Measurements from ENCODE around the gene USP34.
"Not testable (repeated sequence)": the region's sequence is repeated elsewhere in the genome, so short reads cannot be mapped to it uniquely, and the experiment has no call there.

USP34 gene, protein sequence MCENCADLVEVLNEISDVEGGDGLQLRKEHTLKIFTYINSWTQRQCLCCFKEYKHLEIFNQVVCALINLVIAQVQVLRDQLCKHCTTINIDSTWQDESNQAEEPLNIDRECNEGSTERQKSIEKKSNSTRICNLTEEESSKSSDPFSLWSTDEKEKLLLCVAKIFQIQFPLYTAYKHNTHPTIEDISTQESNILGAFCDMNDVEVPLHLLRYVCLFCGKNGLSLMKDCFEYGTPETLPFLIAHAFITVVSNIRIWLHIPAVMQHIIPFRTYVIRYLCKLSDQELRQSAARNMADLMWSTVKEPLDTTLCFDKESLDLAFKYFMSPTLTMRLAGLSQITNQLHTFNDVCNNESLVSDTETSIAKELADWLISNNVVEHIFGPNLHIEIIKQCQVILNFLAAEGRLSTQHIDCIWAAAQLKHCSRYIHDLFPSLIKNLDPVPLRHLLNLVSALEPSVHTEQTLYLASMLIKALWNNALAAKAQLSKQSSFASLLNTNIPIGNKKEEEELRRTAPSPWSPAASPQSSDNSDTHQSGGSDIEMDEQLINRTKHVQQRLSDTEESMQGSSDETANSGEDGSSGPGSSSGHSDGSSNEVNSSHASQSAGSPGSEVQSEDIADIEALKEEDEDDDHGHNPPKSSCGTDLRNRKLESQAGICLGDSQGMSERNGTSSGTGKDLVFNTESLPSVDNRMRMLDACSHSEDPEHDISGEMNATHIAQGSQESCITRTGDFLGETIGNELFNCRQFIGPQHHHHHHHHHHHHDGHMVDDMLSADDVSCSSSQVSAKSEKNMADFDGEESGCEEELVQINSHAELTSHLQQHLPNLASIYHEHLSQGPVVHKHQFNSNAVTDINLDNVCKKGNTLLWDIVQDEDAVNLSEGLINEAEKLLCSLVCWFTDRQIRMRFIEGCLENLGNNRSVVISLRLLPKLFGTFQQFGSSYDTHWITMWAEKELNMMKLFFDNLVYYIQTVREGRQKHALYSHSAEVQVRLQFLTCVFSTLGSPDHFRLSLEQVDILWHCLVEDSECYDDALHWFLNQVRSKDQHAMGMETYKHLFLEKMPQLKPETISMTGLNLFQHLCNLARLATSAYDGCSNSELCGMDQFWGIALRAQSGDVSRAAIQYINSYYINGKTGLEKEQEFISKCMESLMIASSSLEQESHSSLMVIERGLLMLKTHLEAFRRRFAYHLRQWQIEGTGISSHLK (N-terminal part only)

DNA sequence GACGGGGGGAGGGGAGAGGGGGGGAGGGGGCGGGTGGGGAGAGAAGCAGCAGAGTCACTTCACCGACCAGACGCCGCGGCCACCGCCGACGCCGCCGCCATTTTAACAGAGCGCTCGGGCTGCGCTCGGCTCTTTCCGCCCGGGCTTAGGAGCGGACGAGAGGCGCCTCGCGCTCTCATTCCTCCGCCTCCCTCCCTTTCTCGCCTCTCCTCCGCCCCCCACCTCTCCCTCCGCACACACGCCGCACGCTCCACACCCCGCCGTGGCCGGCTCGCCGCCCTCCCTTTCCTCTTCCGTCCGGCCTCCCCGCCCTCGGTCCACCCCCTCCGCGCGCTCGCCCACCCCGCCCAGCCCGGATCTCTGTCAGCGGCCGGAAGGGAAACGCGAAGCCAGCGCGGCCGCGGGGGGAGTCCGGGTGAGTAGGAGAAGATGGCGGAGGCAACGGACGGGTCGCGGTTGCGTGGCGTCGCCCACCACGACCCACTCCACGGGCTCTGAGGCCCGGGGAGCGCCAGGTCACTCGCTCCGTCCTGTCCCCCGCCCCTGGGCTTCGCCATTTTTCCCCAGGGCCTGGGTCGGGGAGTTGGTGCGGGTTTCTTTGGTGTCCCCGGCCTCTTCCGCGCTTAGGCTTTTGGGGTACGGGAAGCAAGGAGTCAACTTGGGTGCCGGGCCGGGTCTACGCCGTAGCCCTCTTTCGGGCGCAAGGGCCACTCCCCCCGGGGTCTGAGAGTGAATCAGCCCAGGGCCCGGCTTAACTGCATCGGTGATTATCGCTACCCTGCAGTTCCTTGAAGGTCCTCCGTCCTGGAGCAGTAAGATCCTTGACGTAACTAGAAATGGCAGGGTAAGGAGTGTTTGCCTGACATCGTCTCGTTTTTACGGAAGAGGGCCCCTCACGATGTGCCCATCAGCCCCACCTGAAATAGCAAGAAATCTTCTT is at the start of gene USP34:
USP34 (minus strand) TSS at position 123 of the 940 bp plus-strand sequence. CDS start 395 bp downstream, outside the sequence.
- DNase-seq (ENCODE audit: insufficient read length, low spot score) (peak; percentile 88), FAIRE-seq (no peak)
- peak; percentile 85 for TF ChIP-seq POLR2A (IDR thresholded peaks at IDR 0.05; ENCODE audit: low read depth, low read length)

DNA sequence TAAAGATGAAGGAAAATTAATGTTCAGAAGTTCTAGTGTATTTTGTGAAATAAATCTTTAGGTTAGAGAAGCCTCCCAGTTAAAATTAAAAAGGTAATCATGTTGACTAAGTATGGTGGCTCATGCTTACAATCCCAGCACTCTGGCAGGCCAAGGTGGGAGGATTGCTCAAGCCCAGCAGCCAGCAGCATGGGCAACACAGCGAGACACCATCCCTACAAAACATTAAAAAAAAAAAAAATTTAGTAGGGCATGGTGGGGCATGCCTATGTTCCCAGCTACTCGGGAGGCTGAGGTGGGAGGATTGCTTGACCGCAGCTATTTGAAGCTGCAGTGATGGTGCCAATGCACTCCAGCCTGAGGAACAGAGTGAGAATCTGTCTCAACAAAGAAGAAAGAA is 49.4 kb upstream of the USP34 start:
- FAIRE-seq (no peak), DNase-seq (ENCODE audit: insufficient read length, low spot score) (no peak)
- no peak for TF ChIP-seq POLR2A (IDR thresholded peaks at IDR 0.05; ENCODE audit: low read depth, low read length)

DNA sequence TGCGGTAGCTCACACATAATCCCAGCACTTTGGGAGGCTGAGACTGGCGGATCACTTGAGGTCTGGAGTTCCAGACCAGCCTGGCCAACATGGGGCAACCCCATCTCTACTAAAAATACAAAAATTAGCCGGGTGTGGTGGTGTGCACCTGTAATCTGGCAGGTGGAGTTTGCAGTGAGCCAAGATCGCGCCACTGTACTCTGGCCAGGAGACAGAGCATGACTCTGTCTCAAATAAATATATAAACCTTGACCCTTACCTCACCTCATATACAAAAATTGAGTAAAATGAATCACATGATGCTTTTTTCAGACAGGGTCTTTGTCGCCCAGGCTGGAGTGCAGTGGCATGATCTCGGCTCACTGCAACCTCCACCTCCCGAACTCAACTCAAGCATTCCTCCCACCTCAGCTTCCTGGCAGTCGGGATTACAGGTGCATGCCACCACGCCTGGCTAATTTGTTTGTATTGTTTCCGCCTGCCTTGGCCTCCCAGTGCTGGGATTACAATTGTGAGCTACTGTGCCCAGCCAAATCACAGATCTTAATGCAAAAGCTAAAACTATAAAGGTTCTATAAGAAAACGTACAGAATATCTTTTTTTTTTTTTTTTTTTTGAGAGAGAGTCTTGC is 42.0 kb upstream of the USP34 start:
- DNase-seq (ENCODE audit: insufficient read length, low spot score), result no peak
- FAIRE-seq, result no peak
- TF ChIP-seq POLR2A (IDR thresholded peaks at IDR 0.05; ENCODE audit: low read depth, low read length), result no peak

DNA sequence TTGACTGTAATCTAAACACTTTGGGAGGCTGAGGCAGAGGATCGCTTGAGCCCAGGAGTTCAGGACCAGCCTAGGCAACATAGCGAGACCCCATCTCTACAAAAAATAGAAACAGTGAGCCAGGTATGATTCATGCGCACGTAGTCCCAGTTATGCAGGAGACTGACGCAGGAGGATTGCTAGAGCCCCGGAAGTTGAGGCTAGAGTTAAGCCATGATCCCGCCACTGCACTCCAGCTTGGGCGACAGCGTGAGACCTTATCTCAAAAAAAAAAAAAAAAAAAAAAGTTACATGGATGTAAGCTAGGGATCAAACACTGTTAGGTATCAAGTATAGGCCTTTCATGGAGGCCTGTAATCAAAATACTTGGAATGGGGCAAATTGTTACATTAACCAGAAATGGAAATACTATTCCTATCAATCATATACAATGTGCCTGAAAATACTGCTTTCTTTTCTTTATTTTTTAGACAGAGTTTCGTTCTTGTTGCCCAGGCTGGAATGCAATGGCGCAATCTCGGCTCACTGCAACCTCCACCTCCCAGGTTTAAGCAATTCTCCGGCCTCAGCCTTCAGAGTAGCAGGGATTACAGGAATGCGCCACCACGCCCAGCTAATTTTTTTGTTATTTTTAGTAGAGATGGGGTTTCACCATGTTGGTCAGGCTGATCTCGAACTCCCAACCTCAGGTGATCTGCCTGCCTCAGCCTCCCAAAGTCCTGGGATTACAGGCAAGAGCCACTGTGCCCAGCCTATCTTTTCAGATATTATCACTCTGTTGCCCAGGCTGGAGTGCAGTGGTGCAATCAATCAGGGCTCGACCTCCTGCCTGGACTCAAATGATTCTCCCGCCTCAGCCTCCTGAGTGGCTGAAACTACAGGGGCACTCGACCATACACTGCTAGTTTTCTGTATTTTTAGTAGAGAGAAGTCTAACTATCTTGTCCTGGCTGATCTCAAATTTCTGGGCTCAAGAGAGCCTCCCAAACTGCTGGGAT is 40.1 kb upstream of the USP34 start:
- no peak for DNase-seq (ENCODE audit: insufficient read length, low spot score)
- no peak for FAIRE-seq
- no peak for TF ChIP-seq POLR2A (IDR thresholded peaks at IDR 0.05; ENCODE audit: low read depth, low read length)

DNA sequence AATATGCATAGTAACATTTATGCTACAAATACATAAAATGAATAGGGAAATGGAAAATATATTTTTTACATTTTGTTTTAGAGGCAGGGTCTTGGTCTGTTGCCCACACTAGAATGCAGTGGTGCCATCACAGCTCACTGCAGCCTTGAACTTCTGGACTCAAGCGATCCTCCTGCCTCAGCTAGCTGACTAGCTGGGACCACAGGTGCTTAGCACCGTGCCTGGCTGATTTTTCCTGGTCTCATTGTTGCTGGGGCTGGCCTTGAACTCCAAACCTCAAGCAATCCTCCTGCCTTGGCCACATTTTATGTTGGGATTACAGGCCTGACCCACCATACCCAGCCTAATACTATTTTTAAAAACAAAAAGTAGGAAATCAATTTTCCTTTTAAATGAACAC is 34.1 kb upstream of the USP34 start:
- TF ChIP-seq POLR2A (IDR thresholded peaks at IDR 0.05; ENCODE audit: low read depth, low read length), result no peak
- FAIRE-seq, result no peak
- DNase-seq (ENCODE audit: insufficient read length, low spot score), result no peak

DNA sequence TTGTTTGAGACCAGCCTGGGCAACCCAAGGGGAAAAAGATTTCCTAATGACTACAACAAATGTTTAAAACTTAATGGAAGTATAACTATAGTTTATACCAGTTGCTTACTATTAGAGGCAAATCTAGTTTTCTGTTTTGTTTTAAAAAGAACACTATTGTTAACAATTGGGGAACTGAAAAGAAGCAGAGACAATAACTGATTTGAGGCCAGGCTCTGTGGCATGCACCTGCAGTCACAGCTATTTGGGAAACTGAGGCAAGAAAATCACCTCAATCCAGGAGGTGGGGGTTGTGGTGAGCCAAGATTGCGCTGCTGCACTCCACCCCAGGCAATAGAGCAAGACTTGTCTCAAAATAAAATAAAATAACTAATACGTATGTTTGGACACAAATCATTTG is 28.2 kb upstream of the USP34 start:
- DNase-seq (ENCODE audit: insufficient read length, low spot score) (no peak), FAIRE-seq (no peak)
- no peak for TF ChIP-seq POLR2A (IDR thresholded peaks at IDR 0.05; ENCODE audit: low read depth, low read length)

DNA sequence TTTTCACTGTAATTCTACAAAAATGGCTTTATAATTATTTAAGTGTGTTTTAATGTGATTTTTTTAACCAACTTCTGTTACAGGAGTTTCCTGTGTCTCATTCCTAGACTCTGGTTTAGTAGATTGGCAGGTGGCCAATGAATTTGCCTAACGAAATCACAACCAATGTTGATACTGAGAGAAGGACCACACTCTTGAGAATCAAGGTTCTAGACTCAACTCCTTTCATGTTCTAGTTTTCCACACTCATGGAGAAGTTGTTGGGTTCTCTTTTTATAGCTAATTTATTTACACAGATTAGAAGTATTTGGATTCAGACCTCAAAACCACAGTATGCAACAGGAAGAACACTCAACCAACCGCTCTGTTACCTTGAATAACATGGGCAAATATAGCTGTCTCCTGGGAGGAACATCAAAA is 22.6 kb upstream of the USP34 start:
- DNase-seq (ENCODE audit: insufficient read length, low spot score), result no peak
- peak; percentile 36 for FAIRE-seq
- no peak for TF ChIP-seq POLR2A (IDR thresholded peaks at IDR 0.05; ENCODE audit: low read depth, low read length)

DNA sequence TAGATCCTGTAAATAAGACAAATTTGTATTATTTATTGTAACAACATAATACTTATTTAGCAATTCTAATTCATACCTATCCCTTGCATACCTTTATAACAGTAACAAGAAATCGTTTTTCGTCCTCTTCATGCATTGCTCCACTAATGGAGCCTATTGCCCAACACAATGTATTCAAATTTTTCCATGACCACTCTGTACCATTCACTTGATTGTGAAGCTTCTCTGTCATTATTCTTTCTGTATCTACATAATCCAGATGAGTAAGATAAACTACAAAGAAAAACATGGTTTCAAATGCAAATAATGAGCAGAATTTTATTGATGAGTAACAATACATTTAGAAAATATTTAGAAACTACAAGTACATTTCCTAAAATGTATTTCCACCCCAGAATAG is 21.6 kb upstream of the USP34 start:
- FAIRE-seq, result no peak
- DNase-seq (ENCODE audit: insufficient read length, low spot score), result no peak
- no peak for TF ChIP-seq POLR2A (IDR thresholded peaks at IDR 0.05; ENCODE audit: low read depth, low read length)

DNA sequence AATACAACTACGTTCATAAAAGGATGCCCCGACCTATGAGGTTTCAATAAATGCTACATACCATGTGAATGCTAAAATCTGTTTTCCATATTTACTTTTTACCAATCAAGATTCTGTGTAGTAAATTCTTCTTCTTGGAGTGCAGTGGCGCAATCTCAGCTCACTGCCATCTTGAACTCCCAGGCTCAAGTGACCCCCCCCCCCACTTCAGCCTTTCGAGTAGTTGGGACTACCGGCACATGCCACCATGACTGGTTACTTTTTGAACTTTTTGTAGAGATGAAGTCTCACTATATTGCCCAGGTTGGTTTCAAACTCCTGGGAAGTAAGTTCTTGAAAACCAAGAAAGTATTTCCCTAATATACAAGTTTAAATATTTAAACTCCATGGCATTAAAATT is 14.4 kb upstream of the USP34 start:
- DNase-seq (ENCODE audit: insufficient read length, low spot score), result no peak
- FAIRE-seq, result no peak
- no peak for TF ChIP-seq POLR2A (IDR thresholded peaks at IDR 0.05; ENCODE audit: low read depth, low read length)

DNA sequence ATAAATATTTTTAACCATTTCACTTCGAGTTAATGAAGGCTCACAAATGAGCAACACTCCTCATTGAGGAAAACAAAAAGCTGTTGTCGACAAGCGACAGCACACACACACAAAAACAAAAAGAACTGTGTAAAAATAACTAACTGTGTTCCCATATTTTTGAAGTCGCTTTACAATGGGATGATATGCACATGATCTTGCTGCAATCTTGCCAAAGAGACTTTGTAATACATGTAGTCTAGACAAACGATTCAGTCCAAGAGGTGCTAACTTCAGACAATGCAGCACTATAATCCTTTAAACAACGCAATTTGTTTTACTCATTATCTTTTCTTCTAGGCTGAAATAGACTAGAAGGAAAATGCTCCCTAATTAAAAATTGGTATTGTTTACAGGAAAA is 7.2 kb upstream of the USP34 start:
- no peak for FAIRE-seq
- DNase-seq (ENCODE audit: insufficient read length, low spot score), result no peak
- TF ChIP-seq POLR2A (IDR thresholded peaks at IDR 0.05; ENCODE audit: low read depth, low read length), result no peak

DNA sequence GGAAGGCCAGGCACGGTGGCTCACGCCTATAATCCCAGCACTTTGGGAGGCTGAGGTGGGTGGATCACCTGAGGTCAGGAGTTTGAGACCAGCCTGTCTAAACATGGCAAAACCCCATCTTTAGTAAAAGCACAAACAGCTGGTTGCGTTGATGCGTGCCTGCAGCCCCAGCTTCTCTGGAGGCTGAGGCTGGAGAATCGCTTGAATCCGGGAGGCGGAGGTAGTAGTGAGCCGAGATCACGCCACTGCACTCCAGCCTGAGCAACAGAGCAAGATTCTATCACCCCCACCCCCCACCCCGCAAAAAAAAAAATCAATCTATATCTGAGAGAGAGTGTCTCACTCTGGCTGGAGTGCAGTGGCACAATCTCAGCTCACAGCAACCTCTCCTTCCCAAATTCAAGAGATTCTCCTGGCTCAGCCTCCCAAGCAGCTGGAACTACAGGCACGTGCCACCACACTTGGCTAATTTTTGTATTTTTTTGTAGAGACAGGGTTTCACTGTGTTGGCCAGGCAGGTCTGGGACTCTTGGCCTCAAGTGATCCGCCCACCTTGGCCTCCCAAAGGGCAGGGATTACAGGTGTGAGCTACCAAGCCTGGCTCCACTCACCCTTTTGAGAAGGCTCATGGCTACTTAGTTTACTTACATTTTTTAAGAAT is 6.2 kb upstream of the USP34 start:
- FAIRE-seq; DNase-seq (ENCODE audit: insufficient read length, low spot score): not testable (repeated sequence)

Data from H54 (cell line).